HG02678 (cell line): ENCODE results near the gene ITPKB.
A peak's percentile ranks its signal among the peaks of the same experiment; 100 is the strongest.
"Not testable (repeated sequence)": the region's sequence is repeated elsewhere in the genome, so short reads cannot be mapped to it uniquely, and the experiment has no call there.

Experiments used
- ATAC-seq: cut with Tn5 transposase; IDR thresholded peaks from one replicate; pipeline ENCODE4 v1.9.1; 2021; ENCODE audit warnings: mild to moderate bottlenecking, moderate library complexity; ENCODE audit not compliant: unreplicated experiment

Gene ITPKB

DNA sequence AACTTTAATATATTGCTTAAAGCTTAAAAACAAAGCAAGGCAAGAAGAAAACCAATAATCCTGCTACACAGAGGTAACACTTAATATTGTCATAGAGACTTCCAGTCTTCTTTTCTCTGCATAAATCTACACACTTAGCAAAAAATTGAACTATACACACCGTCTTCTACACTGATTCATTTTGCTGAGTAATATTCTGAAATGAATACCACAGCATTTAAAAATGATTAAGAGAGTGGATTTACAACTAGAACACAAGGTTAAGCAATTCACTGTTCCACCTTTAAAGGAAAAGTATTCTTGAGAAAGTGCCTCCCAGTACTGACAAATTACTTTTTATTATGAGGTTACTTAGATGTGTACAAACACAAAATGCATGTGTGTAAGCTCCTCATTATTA lies 22.2 kb upstream of the ITPKB start:
- no peak for ATAC-seq

DNA sequence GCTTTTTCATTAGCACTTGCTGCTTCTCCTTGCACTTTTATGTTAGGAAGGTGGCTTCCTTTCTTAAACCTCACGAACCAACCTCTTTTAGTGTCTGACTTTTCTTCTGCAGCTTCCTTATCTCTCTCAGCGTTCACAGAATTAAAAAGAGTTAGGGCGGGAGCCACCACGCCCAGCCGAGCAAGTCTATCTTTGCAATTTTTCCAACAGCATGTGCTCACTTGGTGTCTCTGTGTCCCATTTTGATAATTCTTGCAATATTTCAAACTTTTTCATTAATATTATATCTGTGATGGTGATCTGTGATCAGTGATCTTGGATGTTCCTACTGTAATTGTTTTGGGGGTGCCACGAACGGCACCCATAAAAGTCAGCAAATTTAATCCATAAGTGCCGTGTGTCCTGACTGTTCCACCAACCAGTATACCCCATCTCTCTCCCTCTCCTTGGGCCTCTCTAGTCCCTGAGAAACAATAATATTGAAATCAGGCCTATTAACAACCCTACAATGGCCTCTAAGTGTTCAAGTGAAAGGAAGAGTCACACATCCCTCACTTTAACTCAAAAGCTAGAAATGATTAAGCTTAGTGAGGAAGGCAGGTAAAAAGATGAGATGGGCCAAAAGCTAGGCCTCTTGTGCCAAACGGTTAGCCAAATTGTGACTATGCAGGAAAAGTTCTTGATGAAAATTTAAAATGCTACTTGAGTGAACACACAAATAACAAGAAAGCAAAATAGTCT lies 15.9 kb upstream of the ITPKB start:
- ATAC-seq = no peak

DNA sequence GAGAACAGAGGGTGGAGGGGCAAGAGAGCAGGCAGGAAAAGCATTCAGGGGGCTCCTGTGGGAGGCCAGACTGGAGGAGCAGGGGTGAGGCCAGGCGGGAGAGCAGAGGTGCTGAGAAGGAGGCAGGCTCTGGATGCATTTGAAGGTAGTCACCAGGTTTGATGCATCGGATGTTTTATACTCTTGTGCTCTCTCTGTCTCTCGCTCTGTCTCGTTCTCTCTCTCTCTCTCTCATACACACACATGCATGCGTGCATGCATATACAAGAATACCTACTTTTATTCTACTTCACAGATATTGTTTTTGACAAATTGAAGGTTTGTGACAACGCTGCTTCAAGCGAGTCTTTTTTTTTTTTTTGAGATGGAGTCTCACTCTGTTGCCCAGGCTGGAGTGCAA lies 15.0 kb upstream of the ITPKB start:
- no peak for ATAC-seq

DNA sequence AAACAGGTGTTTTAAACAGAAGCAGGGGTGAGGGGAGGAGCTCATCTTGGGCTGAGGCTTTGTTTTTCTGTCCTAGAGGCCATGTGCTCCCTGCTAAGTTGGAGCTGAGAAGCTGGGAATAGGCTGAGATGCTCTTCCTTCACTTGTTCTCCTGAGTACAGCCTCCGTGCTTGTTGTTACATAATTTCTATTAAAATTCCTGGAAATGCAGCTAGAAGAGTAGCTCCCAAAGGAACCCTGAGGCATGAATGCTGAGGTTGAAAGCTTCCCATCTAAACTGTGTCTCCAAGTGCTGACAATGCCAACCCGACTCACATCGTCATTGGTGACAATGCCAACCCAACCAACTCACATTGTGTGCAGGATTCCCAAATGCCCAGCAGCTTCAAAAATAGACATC lies 12.6 kb upstream of the ITPKB start:
- ATAC-seq = no peak

- no peak for ATAC-seq
Observed at GRCh38 chr1:226751214-226751613, 12.1 kb upstream of the ITPKB start.

- no peak for ATAC-seq
Observed at GRCh38 chr1:226749467-226749866, 10.4 kb upstream of the ITPKB start.

GRCh38 chr1:226748306-226748705 lies 9.2 kb upstream of the ITPKB start:
- no peak for ATAC-seq

GRCh38 chr1:226747519-226748263 lies 8.6 kb upstream of the ITPKB start:
- not testable (repeated sequence) for ATAC-seq

DNA sequence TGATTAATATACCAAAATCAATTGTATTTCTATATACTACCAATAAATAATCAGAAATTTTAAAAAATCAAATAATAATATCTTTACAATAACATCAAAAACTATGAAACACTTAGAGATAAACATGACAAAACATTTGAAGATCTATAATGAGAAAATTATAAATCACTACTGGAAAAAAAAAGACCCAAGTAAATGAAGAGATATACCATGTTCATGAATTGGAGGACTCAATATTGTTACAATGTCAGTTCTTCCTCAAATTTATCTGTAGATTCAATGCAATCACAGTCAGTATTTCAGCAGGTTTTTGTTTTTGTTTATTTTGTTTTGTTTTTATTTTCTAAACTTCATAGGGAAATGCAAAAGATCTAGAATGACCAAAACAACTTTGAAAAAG lies 4.2 kb upstream of the ITPKB start:
- no peak for ATAC-seq

GRCh38 chr1:226741009-226741408 lies 1.9 kb upstream of the ITPKB start:
- ATAC-seq = no peak

- ATAC-seq = no peak
Observed at GRCh38 chr1:226739696-226740065, 599 bp upstream of the ITPKB start.

- peak; percentile 30 for ATAC-seq
Observed at GRCh38 chr1:226738421-226738994, 574 bp downstream of the ITPKB start.

DNA sequence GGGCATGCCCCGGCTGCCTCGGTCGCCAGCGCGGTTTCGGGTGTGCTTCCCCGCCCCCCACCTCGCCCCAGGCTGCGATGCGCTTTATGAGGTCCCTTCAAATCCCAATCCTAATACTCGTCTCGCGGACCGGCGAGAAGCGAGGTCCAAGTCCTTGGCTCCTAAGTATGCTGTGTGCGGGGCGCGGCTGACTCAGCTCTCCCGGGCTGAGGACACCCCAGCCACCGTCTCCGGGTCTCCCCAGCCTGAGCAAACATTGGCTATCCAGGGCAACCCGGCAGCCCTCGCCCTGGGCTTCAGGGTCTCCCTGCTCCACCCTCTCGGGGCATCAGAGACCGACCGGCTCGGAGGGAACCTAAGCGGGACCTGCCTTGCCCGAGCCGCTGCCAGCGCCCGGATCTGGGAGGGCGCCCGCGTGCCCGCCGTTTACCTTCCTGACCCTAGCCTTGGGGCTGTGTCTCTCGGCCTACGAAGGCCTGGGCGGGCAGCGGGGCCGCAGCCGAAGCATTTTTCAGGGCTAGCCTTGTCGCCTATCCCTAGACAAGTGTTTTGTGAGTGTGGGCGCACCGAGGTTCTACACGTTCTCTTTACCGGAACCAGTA lies 1.2 kb downstream of the ITPKB start:
- peak; percentile 25 for ATAC-seq

DNA sequence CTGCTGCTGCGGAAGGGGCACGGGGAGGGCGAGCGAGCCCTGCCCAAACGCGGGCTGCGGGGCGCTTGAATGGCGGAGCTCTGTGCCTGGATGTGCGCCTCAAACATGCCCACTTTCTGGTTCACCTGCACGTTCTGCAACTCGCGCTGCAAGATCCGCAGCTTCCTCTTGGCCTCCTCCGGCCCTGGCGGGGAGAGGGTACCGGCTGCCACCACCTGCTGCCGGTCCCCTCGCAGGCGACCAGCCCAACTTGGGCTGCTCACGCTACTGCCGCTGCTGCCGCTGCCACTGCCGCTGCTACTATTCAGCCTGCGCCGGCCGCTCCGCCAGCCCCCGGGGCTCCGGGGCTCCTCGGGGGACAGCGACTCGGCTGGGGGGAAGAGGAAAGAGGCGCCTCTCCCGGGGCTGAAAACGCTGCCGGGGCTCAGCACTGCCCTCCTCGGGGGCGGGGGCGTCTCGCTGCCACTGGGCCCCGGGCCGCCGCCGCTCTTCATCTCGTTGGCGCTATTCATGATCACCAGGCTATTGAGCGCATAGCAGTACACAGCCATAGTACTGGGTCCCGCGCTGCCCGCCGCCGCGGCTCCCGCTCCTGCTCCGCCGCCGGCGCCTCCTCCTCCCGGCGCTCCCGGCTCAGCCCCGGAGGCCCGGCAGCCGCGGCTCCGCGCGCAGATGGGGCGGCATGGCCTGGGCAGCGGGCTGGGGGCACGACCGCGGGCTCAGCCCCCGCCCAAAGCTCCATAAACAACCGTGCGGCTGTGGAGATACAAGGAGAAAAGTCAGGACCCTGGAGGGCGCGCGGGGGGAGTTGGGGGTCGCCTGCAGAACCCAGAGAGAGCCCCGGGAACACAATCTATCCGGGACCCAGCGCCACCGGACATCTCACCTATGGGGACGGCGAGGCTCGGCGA lies 1.9 kb downstream of the ITPKB start:
- ATAC-seq = peak; percentile 30

DNA sequence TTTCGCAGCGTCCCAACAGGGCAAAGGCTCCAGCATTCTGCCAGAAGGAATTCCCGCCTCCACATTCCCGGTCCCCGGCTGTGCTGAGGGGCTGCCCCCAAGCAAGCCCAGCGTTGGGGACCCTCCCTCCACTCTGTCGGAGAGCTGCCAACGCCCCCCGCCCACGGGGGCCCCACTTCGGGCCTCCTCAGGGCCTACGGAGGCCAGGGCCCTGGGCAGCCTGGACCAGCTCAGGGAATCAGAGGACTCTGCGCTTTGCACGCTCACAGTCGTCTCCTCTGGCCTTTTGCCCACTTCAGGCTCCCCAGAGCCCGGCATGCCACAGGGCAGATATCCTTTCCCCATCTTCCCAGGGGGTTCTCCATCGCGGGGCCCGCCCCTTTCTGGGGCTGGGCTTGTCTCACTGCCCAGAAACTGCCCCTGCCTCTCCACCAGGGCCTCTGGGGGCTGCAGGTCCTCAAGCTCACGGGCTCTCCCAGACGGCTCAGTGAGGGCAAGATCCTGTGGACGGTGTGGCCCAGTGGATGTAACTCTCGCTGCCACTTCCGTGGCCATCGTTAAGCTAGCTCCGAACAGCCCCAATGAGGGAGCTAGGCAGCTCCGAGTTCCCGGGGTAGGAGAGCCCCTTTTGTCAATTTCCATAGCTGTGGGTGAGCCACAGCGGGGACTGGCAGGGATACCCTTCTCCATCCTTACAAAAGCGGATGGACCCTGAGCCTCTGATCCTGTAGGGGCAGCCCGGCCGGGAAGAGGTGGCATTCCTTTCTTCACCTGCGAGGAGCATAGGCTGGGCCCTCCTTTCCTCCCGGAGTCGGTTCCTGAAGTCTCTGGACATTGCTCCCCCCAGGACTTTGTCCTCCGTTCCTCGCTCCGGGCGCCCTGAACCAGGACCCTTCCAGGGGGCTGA lies 2.8 kb downstream of the ITPKB start:
- no peak for ATAC-seq

GRCh38 chr1:226735576-226735975 lies 3.5 kb downstream of the ITPKB start:
- no peak for ATAC-seq

DNA sequence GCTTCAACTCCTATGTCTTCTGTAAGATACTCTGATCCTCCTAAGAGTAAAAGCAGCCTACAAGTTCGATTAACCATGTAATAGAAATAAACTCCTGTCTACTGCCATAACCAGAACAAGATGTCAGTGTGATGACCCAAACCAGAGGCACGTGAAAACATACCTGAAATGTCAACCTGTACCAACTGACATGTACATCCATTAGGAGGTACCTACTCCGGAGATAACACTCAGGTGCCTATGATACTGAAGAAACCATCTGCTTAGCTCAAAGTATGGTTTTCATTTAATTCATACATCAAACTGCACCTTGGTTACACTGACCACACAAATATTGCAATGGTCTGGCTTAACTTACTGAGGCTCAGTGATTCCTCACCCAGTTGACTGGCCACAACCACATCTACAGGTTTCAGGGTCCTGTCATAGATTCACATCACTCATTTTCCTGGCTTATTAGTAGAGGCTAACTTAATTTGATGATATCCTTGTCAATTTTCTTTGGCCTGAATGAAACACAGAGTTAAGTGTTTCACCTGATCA lies 4.4 kb downstream of the ITPKB start:
- no peak for ATAC-seq

DNA sequence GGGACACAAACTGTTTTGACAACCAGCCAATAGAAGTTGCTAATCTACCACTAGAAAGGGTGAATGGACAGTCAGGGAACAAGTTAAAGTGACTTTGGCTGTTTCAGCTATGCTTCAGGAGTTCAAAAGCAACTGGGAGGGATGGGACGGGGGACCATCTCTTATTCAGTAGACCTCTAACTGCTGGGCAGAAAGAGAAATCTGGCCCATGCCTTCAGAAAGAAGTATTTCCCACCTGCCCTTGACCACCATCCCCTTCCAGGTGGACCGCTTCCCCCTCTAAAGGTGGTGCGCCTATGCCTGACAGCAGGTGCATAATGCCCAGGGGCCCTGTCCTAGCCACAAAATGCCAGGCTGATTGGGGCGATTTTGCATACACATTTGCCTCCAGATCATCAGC lies 5.2 kb downstream of the ITPKB start:
- no peak for ATAC-seq

DNA sequence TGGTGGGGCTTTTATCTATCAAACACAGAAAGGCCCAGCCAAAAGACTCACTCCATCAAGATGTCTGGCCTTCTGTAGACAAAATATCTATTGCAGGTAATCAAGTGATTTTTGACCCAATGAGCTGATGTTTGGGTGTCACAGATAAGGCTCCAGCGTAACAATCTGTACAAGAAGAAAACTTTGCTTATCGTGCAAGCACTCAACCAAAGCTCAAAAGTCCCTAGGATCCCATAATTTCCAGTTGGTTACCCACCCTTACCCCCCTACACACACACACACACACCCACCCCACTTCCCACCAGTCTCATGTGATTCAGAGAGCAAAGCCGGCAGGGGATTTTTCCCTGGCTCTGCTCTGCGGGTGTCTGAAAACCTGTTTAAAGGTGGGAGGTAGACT lies 5.8 kb downstream of the ITPKB start:
- no peak for ATAC-seq
